Measurements from ENCODE around the gene HNRNPA3. TPM values are rescaled to one million over a fixed set of nuclear protein-coding genes. Genes with fewer than 3 reads are reported as not detected.
A peak's percentile ranks its signal among the peaks of the same experiment; 100 is the strongest.

HNRNPA3 gene
- total and polyA plus RNA-seq, 2 of the 13 experiments (the other 11 are each of a cell fraction or from before 2014, with no cell fraction given), result 73.3 to 97.7 TPM

- TF ChIP-seq CREB1 (IDR thresholded peaks at IDR 0.05) (no peak), CREB1 (CRISPR knock-in tag; IDR thresholded peaks at IDR 0.05) (0 out of 2 replicates have a peak, but pooled peaks have one; percentile 21), ZNF280B (CRISPR knock-in tag; IDR thresholded peaks at IDR 0.05; ENCODE audit: borderline replicate concordance) (no peak), DR1 (CRISPR knock-in tag; IDR thresholded peaks at IDR 0.05) (no peak), ATRX (CRISPR knock-in tag; IDR thresholded peaks at IDR 0.05; ENCODE audit: borderline replicate concordance) (no peak), RFX1 (IDR thresholded peaks at IDR 0.05) (no peak), ZNF605 (CRISPR knock-in tag; IDR thresholded peaks at IDR 0.05) (no peak), FOXA3 (CRISPR knock-in tag; IDR thresholded peaks at IDR 0.05) (peak; percentile 73), JUN (CRISPR knock-in tag; IDR thresholded peaks at IDR 0.05) (0 out of 2 replicates have a peak, but pooled peaks have one; percentile 26), HOXA7 (CRISPR knock-in tag; IDR thresholded peaks at IDR 0.05) (no peak), ZNF317 (CRISPR knock-in tag; IDR thresholded peaks at IDR 0.05) (0 out of 2 replicates have a peak, but pooled peaks have one; percentile 20), ZNF784 (CRISPR knock-in tag; IDR thresholded peaks at IDR 0.05; ENCODE audit: borderline replicate concordance) (no peak), HIC2 (CRISPR knock-in tag; IDR thresholded peaks at IDR 0.05; ENCODE audit: low read depth) (no peak), SIN3B (IDR thresholded peaks at IDR 0.05; ENCODE audit: low read length) (no peak), KDM4B (CRISPR knock-in tag; IDR thresholded peaks at IDR 0.05) (0 out of 2 replicates have a peak, but pooled peaks have one; percentile 33), KLF6 (CRISPR knock-in tag; IDR thresholded peaks at IDR 0.05) (peak; percentile 65; the same call in 1 of the 2 replicates), PRDM10 (CRISPR knock-in tag; IDR thresholded peaks at IDR 0.05; ENCODE audit: low read depth) (no peak), ZNF34 (CRISPR knock-in tag; IDR thresholded peaks at IDR 0.05; ENCODE audit: borderline replicate concordance) (no peak), ZNF747 (CRISPR knock-in tag; IDR thresholded peaks at IDR 0.05; ENCODE audit: borderline replicate concordance) (no peak), E2F2 (CRISPR knock-in tag; IDR thresholded peaks at IDR 0.05; ENCODE audit: borderline replicate concordance) (no peak), ZNF891 (CRISPR knock-in tag; IDR thresholded peaks at IDR 0.05) (no peak)
These were observed 29.8 kb downstream of the HNRNPA3 start (continued) for GRCh38 chr2:177242121-177242987.

Data from HepG2 (cell line).